K562 (cell line): ENCODE data around the gene KLF13. TPM values are rescaled to one million over a fixed set of nuclear protein-coding genes. Genes with fewer than 3 reads are reported as not detected.

Source experiments
- ATAC-seq: fragments of 200-7000 bp; cut with Tn5 transposase; 3 replicates; pipeline ENCODE4 v1.9.1; 2020; ENCODE audit warnings: moderate library complexity
- BruUV-seq: library from RNA; stranded (reverse); fragments of 400-500 nt; replicated peaks from 2 replicates; lab custom pipeline; 2021; lab: Mats Ljungman, UMichigan
- CTCF ChIA-PET: fragments of 300-600 bp; formaldehyde crosslinking; extraction: SDS; loops from one replicate; lab custom pipeline; 2021; ENCODE audit warnings: low intra/inter-chr PET ratio; lab: Yijun Ruan, JAX
- POLR2A ChIA-PET: fragments of 300-600, 350-650 bp; sonication (Branson Sonifier 250); formaldehyde crosslinking; extraction: SDS; loops from one replicate; lab custom pipeline; 2021; ENCODE audit warnings: antibody characterized with exemption, inconsistent platforms; lab: Yijun Ruan, JAX
- DNase-seq, 4 experiments: peaks; one replicate each; pipeline versions ENCODE4 v3.0.0 to v3.0.0-alpha.2; 2011 to 2018; ENCODE audit warnings: low spot score in 3 of 4, mixed read lengths in 3 of 4; ENCODE audit errors: extremely low read depth in 1 of 4
- FAIRE-seq: peaks from 2 replicates; lab custom pipeline; 2011; peaks lifted over from hg19 to GRCh38; lab: Jason Lieb, UNC
- H2AFZ ChIP-seq: 2 replicates; pipeline ENCODE4 v1.6.0; 2011; ENCODE audit warnings: low read depth, low read length, control low read depth, inconsistent platforms
- H3K27ac ChIP-seq: fragments of 200-600 bp; 3 replicates; pipeline ENCODE4 v1.8.0; 2011; ENCODE audit warnings: low read depth, mild to moderate bottlenecking, control low read depth, inconsistent platforms, low read length, moderate library complexity, mixed read lengths; ENCODE audit errors: extremely low read depth
- H3K27me3 ChIP-seq, 2 experiments: fragments of 300-600 bp in 1 of 2; 2 replicates in 1 of 2; 3 replicates in 1 of 2; pipeline versions ENCODE4 v1.6.0 to v1.8.0; 2011; ENCODE audit warnings: inconsistent platforms in 2 of 2, low read length in 2 of 2, mild to moderate bottlenecking in 1 of 2, mixed read lengths in 1 of 2, moderate library complexity in 1 of 2; ENCODE audit not compliant: control insufficient read depth in 2 of 2, insufficient read depth in 2 of 2
- H3K36me3 ChIP-seq: fragments of 300-600 bp; 3 replicates; pipeline ENCODE4 v1.8.0; 2011; ENCODE audit warnings: mild to moderate bottlenecking, low read length, inconsistent platforms; ENCODE audit not compliant: control insufficient read depth, insufficient read depth
- H3K4me1 ChIP-seq, 2 experiments: fragments of 200-600 bp in 1 of 2; replicated peaks in 1 of 2; 2 replicates in 1 of 2; 3 replicates in 1 of 2; pipeline versions ENCODE4 v1.5.1 to v1.8.0; 2011; ENCODE audit warnings: inconsistent platforms in 2 of 2, low read length in 2 of 2, mild to moderate bottlenecking in 1 of 2, mixed read lengths in 1 of 2, moderate library complexity in 1 of 2; ENCODE audit not compliant: control insufficient read depth in 2 of 2, insufficient read depth in 2 of 2
- H3K4me2 ChIP-seq: 2 replicates; pipeline ENCODE4 v1.6.1; 2011; ENCODE audit warnings: low read length, control low read depth, inconsistent platforms, mixed read lengths; ENCODE audit not compliant: insufficient read depth
- H3K4me3 ChIP-seq: fragments of 200-600 bp; sonication (generic), shearing (Covaris generic); 2 replicates; pipeline ENCODE4 v1.5.1; 2016; ENCODE audit warnings: control low read depth, inconsistent platforms
- H3K79me2 ChIP-seq: fragments of 200-600 bp; 3 replicates; pipeline ENCODE4 v1.8.0; 2011; ENCODE audit warnings: low read length, inconsistent platforms; ENCODE audit not compliant: control insufficient read depth, insufficient read depth
- H3K9ac ChIP-seq, 2 experiments: 2 replicates each; pipeline versions ENCODE4 v1.6.0 to v1.6.1; 2011; ENCODE audit warnings: low read depth in 2 of 2, low read length in 2 of 2, control low read depth in 1 of 2, inconsistent platforms in 1 of 2, mild to moderate bottlenecking in 1 of 2, mixed read lengths in 1 of 2; ENCODE audit not compliant: insufficient read depth in 1 of 2
- H3K9me1 ChIP-seq: one replicate; pipeline ENCODE4 v1.6.0; 2011; ENCODE audit warnings: inconsistent platforms, mild to moderate bottlenecking, low read length, moderate library complexity; ENCODE audit not compliant: control insufficient read depth, insufficient read depth
- H3K9me3 ChIP-seq: replicated peaks from 2 replicates; pipeline ENCODE4 v1.5.1; 2011; ENCODE audit warnings: low read depth, low read length, inconsistent platforms; ENCODE audit not compliant: control insufficient read depth, insufficient read depth
- H4K20me1 ChIP-seq: replicated peaks from 2 replicates; pipeline ENCODE4 v1.6.1; 2011; ENCODE audit warnings: low read length, inconsistent platforms, mixed read lengths; ENCODE audit not compliant: control insufficient read depth, insufficient read depth
- BRD4 ChIP-seq: fragments of 200-600 bp; sonication (generic); IDR thresholded peaks from 2 replicates; pipeline ENCODE4 v1.6.1; 2017; ENCODE audit warnings: inconsistent platforms
- CREB3L1 ChIP-seq: fragments of 450-650 bp; IDR thresholded peaks from 2 replicates; pipeline ENCODE4 v1.6.1; 2014; ENCODE audit warnings: low read depth, mild to moderate bottlenecking, moderate library complexity, borderline replicate concordance
- L3MBTL2 ChIP-seq: fragments of 450-650 bp; IDR thresholded peaks from 2 replicates; pipeline ENCODE4 v1.6.1; 2016; ENCODE audit warnings: mild to moderate bottlenecking, moderate library complexity
- RREB1 ChIP-seq: fragments of 250-450 bp; sonication (Bioruptor Pico); IDR thresholded peaks from 2 replicates; pipeline ENCODE4 v1.4.0; 2020
- ZNF592 ChIP-seq: fragments of 450-650 bp; IDR thresholded peaks from 2 replicates; pipeline ENCODE4 v1.6.1; 2017; ENCODE audit warnings: antibody characterized with exemption, mild to moderate bottlenecking
- WGBS: fragments of 100-300 bp; shearing (Covaris generic); methylation state at CpG from one replicate; pipeline ENCODE4 v1.1.6; 2016; ENCODE audit warnings: low coverage, mixed read lengths; ENCODE audit not compliant: insufficient coverage; ENCODE audit errors: missing lambda C conversion rate; 5-methylcytosine and 5-hydroxymethylcytosine counted together
- in situ Hi-C: fragments of 300-500 bp; cut with MboI; formaldehyde crosslinking; loops from 4 replicates; pipeline ENCODE4 v1.15.0; 2018; ENCODE audit warnings: inconsistent platforms, mixed read lengths
- intact Hi-C: fragments of 100-400 bp; cut with micrococcal nuclease; formaldehyde crosslinking; loops from 2 replicates; pipeline ENCODE4 v1.14.2; 2022
- polyA plus RNA-seq, 8 experiments: library from polyadenylated mRNA; depleted of rRNA in 4 of 8; stranded (reverse) in 5 of 8; unstranded in 3 of 8; fragments of >200 nt; fragmentation: Nextera tagmentation in 2 of 8; fragmentation: Illumina TruSeq in 1 of 8; extraction: Ambion mirVana in 2 of 8; extraction: Trizol in 1 of 8; gene quantifications; 2 replicates each; pipeline versions ENCODE4 v1.2.1 to v1.2.3, GENCODE V29; 2011 to 2014; ENCODE audit warnings: inconsistent platforms in 1 of 8, missing spikeins in 1 of 8
- total RNA-seq, 7 experiments: library from RNA; depleted of rRNA in 6 of 7; stranded (reverse); fragments of >200 nt in 6 of 7; fragmentation: Illumina TruSeq in 2 of 7; extraction: Trizol in 2 of 7; gene quantifications; 2 replicates each; pipeline versions ENCODE4 v1.2.1 to v1.2.3, GENCODE V29; 2011 to 2021; ENCODE audit warnings: low replicate concordance in 1 of 7

KLF13 gene
- total and polyA plus RNA-seq, 9 of the 15 experiments (the other 6 are each of a cell fraction or from before 2014, with no cell fraction given): 1.8 to 10.5 (median 4.8) TPM

- TF ChIP-seq ZNF592 (no peak), BRD4 (no peak), L3MBTL2 (no peak)
These were observed 82.5 kb downstream of the KLF13 start (continued) for GRCh38 chr15:31409171-31409570.

- DNase-seq: no peak
- Histone ChIP-seq H3K36me3 (no peaks in the 10 kb centered on the region), H3K4me1 (no peaks in the 10 kb centered on the region), H3K9ac (no peak overlapping the region), H3K9me3 (no peaks in the 10 kb centered on the region; the same call in 1 of the 2 replicates), H2AFZ (no peak overlapping the region), H3K4me2 (no peak overlapping the region), H3K79me2 (no peaks in the 10 kb centered on the region), H3K9me1 (no peaks in the 10 kb centered on the region), H3K27me3 (no peaks in the 10 kb centered on the region; a peak in 2 of 5 replicates), H3K4me3 (no peak overlapping the region), H3K27ac (no peak overlapping the region), H4K20me1 (no peaks in the 10 kb centered on the region)
- intact Hi-C loops: no loop called here
- BruUV-seq: no TSS peak
- 0% methylated on average over 2 of the region's 2 CpGs for WGBS
- in situ Hi-C loops: no loop called here
- FAIRE-seq: no peak
- ChIA-PET POLR2A (interaction anchor here (0.8 kb wide), 1 partner anchor 56 kb away, joined by 3 read pairs; no protein-coding TSS in a partner anchor), CTCF (no interaction called here)
- ATAC-seq: no peak
- TF ChIP-seq CREB3L1 (no peak), RREB1 (no peak)
These were observed 86.2 kb downstream of the KLF13 start for GRCh38 chr15:31412824-31413223.
